Stimulated activated CD4-positive, alpha-beta T cell treated with anti-CD3 and anti-CD28 coated beads, TNF-alpha, amount 100 ng/mL, for 24 hours (primary cell): Measurements from ENCODE around the gene FBXL5.

Experiments
- DNase-seq, 3 experiments: peaks; one replicate each; pipeline ENCODE4 v3.0.0-alpha.2; 2020; ENCODE audit warnings: low read depth in 3 of 3

FBXL5 gene

GRCh38 chr4:15558561-15558960, 96.6 kb downstream of the FBXL5 start:
- DNase-seq, result no peak

GRCh38 chr4:15557786-15558550, 97.2 kb downstream of the FBXL5 start:
- no peak for DNase-seq

- no peak for DNase-seq
These were observed 98.6 kb downstream of the FBXL5 start for GRCh38 chr4:15556511-15557092.
